HEK293T (cell line): Measurements from ENCODE around the gene SLCO1B1.

Source experiments
- CTCF ChIA-PET: fragments of 350-600 bp; formaldehyde crosslinking; extraction: SDS; loops from one replicate; lab custom pipeline; 2021; ENCODE audit warnings: antibody characterized with exemption, inconsistent platforms; lab: Yijun Ruan, JAX
- POLR2A ChIA-PET: fragments of 350-600 bp; formaldehyde crosslinking; extraction: SDS; loops from one replicate; lab custom pipeline; 2020; ENCODE audit warnings: antibody characterized with exemption, inconsistent platforms; lab: Yijun Ruan, JAX
- DNase-seq: peaks from one replicate; pipeline ENCODE4 v3.0.0; 2012; ENCODE audit warnings: mixed read lengths; ENCODE audit errors: extremely low spot score
- ARNT ChIP-seq: fragments of 450-650 bp; IDR thresholded peaks from 2 replicates; pipeline ENCODE4 v1.6.1; 2017; ENCODE audit warnings: mild to moderate bottlenecking
- BHLHE40 ChIP-seq: fragments of 450-650 bp; IDR thresholded peaks from 2 replicates; pipeline ENCODE4 v1.6.1; 2016; ENCODE audit warnings: mild to moderate bottlenecking, moderate library complexity, borderline replicate concordance
- CTBP1 ChIP-seq: fragments of 450-650 bp; IDR thresholded peaks from 2 replicates; pipeline ENCODE4 v1.6.1; 2016; ENCODE audit warnings: borderline replicate concordance
- ELF4 ChIP-seq: fragments of 450-650 bp; IDR thresholded peaks from 2 replicates; pipeline ENCODE4 v1.6.1; 2017; ENCODE audit warnings: antibody characterized with exemption
- FOXA1 ChIP-seq: fragments of 450-650 bp; IDR thresholded peaks from 2 replicates; pipeline ENCODE4 v1.6.1; 2016; ENCODE audit warnings: mild to moderate bottlenecking
- FOXK2 ChIP-seq: fragments of 450-650 bp; IDR thresholded peaks from 2 replicates; pipeline ENCODE4 v1.6.1; 2016; ENCODE audit warnings: mild to moderate bottlenecking
- FOXM1 ChIP-seq: fragments of 450-650 bp; IDR thresholded peaks from 2 replicates; pipeline ENCODE4 v1.6.1; 2017; ENCODE audit warnings: mild to moderate bottlenecking, borderline replicate concordance
- HDGF ChIP-seq: fragments of 450-650 bp; IDR thresholded peaks from 2 replicates; pipeline ENCODE4 v1.6.1; 2017; ENCODE audit warnings: antibody characterized with exemption, borderline replicate concordance
- L3MBTL2 ChIP-seq: fragments of 450-650 bp; conservative IDR thresholded peaks from 2 replicates; pipeline ENCODE4 v1.6.1; 2016; ENCODE audit warnings: mild to moderate bottlenecking
- LEF1 ChIP-seq: fragments of 450-650 bp; IDR thresholded peaks from 2 replicates; pipeline ENCODE4 v1.6.1; 2017; ENCODE audit warnings: mild to moderate bottlenecking, borderline replicate concordance
- NFRKB ChIP-seq: fragments of 450-650 bp; IDR thresholded peaks from 2 replicates; pipeline ENCODE4 v1.6.1; 2016; ENCODE audit warnings: mild to moderate bottlenecking, moderate library complexity
- SP1 ChIP-seq: fragments of 450-650 bp; IDR thresholded peaks from 2 replicates; pipeline ENCODE4 v1.6.1; 2017
- SUZ12 ChIP-seq: fragments of 450-650 bp; IDR thresholded peaks from 2 replicates; pipeline ENCODE4 v1.6.1; 2016; ENCODE audit warnings: mild to moderate bottlenecking
- TARDBP ChIP-seq: fragments of 450-650 bp; IDR thresholded peaks from 2 replicates; pipeline ENCODE4 v1.6.1; 2016
- ZNF384 ChIP-seq: fragments of 450-650 bp; IDR thresholded peaks from 2 replicates; pipeline ENCODE4 v1.6.1; 2016
- TF ChIP-seq, protein P1 (sequence below): fragments of 450-650 bp; IDR thresholded peaks from 2 replicates; pipeline ENCODE4 v1.6.1; 2016

The SLCO1B1 gene

DNA sequence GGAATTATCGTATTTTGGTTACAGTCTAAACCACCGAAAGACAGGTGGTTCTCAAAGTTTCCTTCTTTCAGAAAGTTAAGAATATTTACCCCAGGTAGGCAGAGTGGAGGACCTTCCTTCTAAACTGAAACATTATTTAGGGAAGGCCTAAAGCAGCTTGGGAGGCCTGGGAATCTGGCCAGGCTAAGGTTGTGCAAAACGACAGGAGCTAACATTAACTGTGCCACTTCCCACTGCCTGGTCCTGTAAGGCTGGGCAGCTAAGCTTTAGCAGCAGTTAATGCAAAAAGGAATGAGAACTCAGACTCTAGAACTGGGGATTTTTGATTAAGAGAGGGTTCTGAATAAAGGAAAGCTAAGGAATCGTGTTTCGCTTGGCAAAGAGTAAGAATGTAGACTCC, 121.1 kb downstream of the SLCO1B1 start:
- TF ChIP-seq FOXK2 = no peak
- no peak for TF ChIP-seq SP1
- TF ChIP-seq ARNT = no peak
- no peak for TF ChIP-seq LEF1
- no peak for TF ChIP-seq ELF4
- TF ChIP-seq ZNF384 = no peak
- TF ChIP-seq, protein P1, sequence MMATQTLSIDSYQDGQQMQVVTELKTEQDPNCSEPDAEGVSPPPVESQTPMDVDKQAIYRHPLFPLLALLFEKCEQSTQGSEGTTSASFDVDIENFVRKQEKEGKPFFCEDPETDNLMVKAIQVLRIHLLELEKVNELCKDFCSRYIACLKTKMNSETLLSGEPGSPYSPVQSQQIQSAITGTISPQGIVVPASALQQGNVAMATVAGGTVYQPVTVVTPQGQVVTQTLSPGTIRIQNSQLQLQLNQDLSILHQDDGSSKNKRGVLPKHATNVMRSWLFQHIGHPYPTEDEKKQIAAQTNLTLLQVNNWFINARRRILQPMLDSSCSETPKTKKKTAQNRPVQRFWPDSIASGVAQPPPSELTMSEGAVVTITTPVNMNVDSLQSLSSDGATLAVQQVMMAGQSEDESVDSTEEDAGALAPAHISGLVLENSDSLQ = no peak
- CTCF ChIA-PET = no interaction called here
- POLR2A ChIA-PET = no interaction called here
- no peak for DNase-seq

DNA sequence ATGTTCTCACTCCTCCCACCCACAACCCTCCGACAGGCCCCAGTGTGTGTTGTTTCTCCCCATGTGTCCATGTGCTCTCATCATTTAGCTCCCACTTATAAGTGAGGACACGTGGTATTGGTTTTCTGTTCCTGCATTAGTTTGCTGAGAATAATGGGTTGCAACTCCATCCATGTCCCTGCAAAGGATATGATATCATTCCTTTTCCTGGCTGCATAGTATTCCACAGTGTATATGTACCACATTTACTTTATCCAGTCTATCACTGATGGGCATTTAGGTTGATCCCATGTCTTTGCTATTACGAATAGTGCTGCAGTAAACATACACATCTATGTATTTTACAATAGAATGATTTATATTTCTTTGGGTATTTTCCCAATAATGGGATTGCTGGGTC, 126.2 kb downstream of the SLCO1B1 start:
- TF ChIP-seq SUZ12 = no peak
- no peak for TF ChIP-seq SP1
- TF ChIP-seq TARDBP = no peak
- TF ChIP-seq CTBP1 = no peak
- CTCF ChIA-PET = no interaction called here

DNA sequence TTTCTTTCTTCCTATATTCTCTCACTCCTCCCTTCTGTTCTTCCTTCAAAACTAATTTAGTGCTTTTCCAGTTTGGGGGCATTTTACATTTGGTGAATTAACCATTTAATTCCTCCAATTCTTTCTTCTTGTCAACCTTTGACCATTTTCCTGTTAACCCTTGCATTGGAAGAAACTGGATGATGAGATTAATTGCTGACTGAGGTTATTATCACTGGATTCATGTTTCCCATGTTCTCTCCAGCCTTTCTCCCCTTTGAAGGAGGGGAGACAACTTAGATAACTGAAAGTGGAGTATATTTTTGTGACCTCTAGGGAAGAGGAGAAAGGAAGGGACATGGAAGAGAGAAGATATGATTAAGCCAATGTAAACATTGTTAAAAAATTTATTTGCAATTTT, 133.2 kb downstream of the SLCO1B1 start:
- DNase-seq = no peak
- ChIA-PET POLR2A (no interaction called here), CTCF (no interaction called here)
- TF ChIP-seq, protein P1 = no peak
- TF ChIP-seq FOXA1 (no peak), BHLHE40 (no peak), FOXM1 (no peak), HDGF (no peak), ARNT (no peak), SP1 (no peak)

More for the DNA sequence above, 126.2 kb downstream of the SLCO1B1 start:
- DNase-seq = no peak
- POLR2A ChIA-PET = no interaction called here

DNA sequence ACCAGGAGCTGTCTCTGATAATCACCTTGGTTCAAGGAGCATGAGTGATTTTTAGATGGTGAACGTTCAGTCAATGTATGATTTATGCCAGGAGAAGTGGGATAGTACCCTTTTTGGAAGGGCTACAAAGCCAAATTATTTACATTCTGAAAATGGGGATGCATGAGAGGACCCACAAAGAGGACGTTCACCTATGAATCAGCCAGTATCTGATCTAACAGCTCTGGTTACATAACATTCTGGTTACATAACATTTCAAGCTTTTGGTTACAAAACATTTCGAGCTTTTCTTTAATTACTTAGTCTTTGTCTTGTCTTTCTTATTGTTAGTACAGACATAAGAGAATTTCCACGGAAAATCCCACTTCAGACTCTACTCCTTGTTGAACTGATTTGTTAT, 134.9 kb downstream of the SLCO1B1 start:
- no peak for DNase-seq
- CTCF ChIA-PET = interaction anchor here (0.7 kb wide), 1 partner anchor 213 kb away, joined by 3 read pairs; no protein-coding TSS in a partner anchor
- TF ChIP-seq CTBP1 = no peak
- TF ChIP-seq, protein P1 = no peak
- TF ChIP-seq ARNT = no peak
- no peak for TF ChIP-seq BHLHE40
- TF ChIP-seq HDGF = no peak
- no peak for TF ChIP-seq FOXK2
- no peak for TF ChIP-seq SUZ12
- no peak for TF ChIP-seq LEF1
- no peak for TF ChIP-seq TARDBP

DNA sequence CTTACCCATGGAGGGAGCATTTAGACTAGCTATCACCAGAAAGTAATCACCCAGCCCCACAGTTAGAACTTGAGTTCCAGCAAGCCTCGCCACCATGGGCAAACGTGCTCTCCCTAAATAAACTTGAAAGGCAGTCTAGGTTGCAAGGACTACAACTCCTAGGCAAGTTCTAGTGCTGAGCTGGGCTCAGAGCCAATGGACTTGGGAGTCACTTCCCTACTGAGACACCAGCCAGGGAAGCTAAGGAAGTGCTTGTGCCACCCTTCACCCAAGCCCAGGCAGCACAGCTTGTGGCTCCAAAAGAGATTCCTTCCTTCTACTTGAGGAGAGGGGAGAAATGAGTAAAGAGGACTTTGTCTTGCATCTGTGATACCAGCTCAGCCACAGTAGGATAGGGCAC, 145.8 kb downstream of the SLCO1B1 start:
- CTCF ChIA-PET = no interaction called here
- POLR2A ChIA-PET = no interaction called here

More for the DNA sequence above, 134.9 kb downstream of the SLCO1B1 start:
- POLR2A ChIA-PET = no interaction called here

More for the DNA sequence above, 145.8 kb downstream of the SLCO1B1 start:
- DNase-seq = no peak
- no peak for TF ChIP-seq SP1
- no peak for TF ChIP-seq BHLHE40
- no peak for TF ChIP-seq SUZ12
- TF ChIP-seq FOXA1 = no peak
- TF ChIP-seq HDGF = no peak
- no peak for TF ChIP-seq LEF1
- no peak for TF ChIP-seq ZNF384
- no peak for TF ChIP-seq FOXK2
- TF ChIP-seq L3MBTL2 = no peak
- no peak for TF ChIP-seq ELF4
- TF ChIP-seq NFRKB = no peak
- TF ChIP-seq, protein P1 = no peak
- no peak for TF ChIP-seq CTBP1
- TF ChIP-seq FOXM1 = no peak
- TF ChIP-seq ARNT = no peak
- TF ChIP-seq TARDBP = no peak
